Esophagus squamous epithelium (tissue), 5 donors: ENCODE data around the gene DHRS13. TPM values are rescaled to one million over a fixed set of nuclear protein-coding genes. Genes with fewer than 3 reads are reported as not detected.

Experiments
- DNase-seq: peaks from one replicate; lab custom pipeline; 2025; lab: John Stamatoyannopoulos, UW
- H3K27ac ChIP-seq, 4 donors: fragments of 200-600 bp; sonication (generic); one replicate each; pipeline ENCODE4 v1.5.1; 2016 to 2019; ENCODE audit warnings: mild to moderate bottlenecking in 1 of 4
- H3K27me3 ChIP-seq, 4 donors: fragments of 200-600 bp; sonication (generic); 1 replicate in 3 of 4; 2 replicates in 1 of 4; pipeline versions ENCODE4 v1.5.1 to v1.6.0; 2017 to 2021; ENCODE audit warnings: antibody characterized with exemption in 1 of 4
- H3K36me3 ChIP-seq, 3 donors: fragments of 200-600 bp; sonication (generic); one replicate each; pipeline ENCODE4 v1.5.1; 2016 to 2019
- H3K4me1 ChIP-seq, 3 donors: fragments of 200-600 bp; sonication (generic); one replicate each; pipeline ENCODE4 v1.5.1; 2017 to 2019
- H3K4me3 ChIP-seq, 4 donors: fragments of 200-600 bp; sonication (generic); 1 replicate in 3 of 4; 2 replicates in 1 of 4; pipeline ENCODE4 v1.5.1; 2016 to 2019; ENCODE audit warnings: mild to moderate bottlenecking in 2 of 4, moderate library complexity in 1 of 4
- H3K9me3 ChIP-seq, 3 donors: fragments of 200-600 bp; sonication (generic); one replicate each; pipeline ENCODE4 v1.5.1; 2016 to 2019
- CTCF ChIP-seq, 6 experiments: fragments of 450-650 bp in 4 of 6; fragments of 200-600 bp in 2 of 6; sonication (generic) in 2 of 6; IDR thresholded peaks; one replicate each; pipeline ENCODE4 v1.5.1; 2016 to 2019; ENCODE audit warnings: antibody characterized with exemption in 6 of 6, mild to moderate bottlenecking in 4 of 6, moderate library complexity in 4 of 6
- POLR2A ChIP-seq, 4 donors: fragments of 450-650 bp; IDR thresholded peaks; one replicate each; pipeline ENCODE4 v1.6.1; 2017; ENCODE audit warnings: antibody characterized with exemption in 4 of 4, mild to moderate bottlenecking in 4 of 4, moderate library complexity in 3 of 4
- WGBS, 2 donors: methylation state at CpG; one replicate each; pipeline ENCODE4 v1.1.5; 2018; 5-methylcytosine and 5-hydroxymethylcytosine counted together
- intact Hi-C: fragments of 100-400 bp; cut with DNase I; formaldehyde crosslinking; loops from one replicate; pipeline ENCODE4 v1.15.0; 2022
- total RNA-seq, 4 donors: library from RNA; depleted of rRNA; stranded (reverse); fragments of >200 nt; gene quantifications; one replicate each; pipeline ENCODE4 v1.1.0, GENCODE V29; 2016
- donor health status: DM: yes; HTN: yes; CAD: no.

The DHRS13 gene
- 10 to 100 TPM; 10.3 to 17.0 (median 14.9) TPM for total RNA-seq

GRCh38 chr17:28902819-28903545 is at the start of gene DHRS13:
Gene DHRS13 (minus strand): TSS chr17:28903079. CDS start chr17:28902944, 135 bp downstream.
- H3K4me1 ChIP-seq, result peaks cover 14 to 74% (median 34%) of the 10 kb centered on the region in 3 donors
- intact Hi-C loops, result no loop called here
- 3 to 11% methylated on average over 1 to 8 of the region's 55 CpGs for WGBS, 2 donors
- H3K4me3 ChIP-seq, result peak within 1 kb of the TSS; percentile 55 to 92 (median 82)
- no peaks in the 10 kb centered on the region for H3K9me3 ChIP-seq
- TF ChIP-seq CTCF (IDR thresholded peaks at IDR 0.05) (peak; percentile 74 to 98 (median 96)), POLR2A (IDR thresholded peaks at IDR 0.05) (peak in 1 of 4 donors; percentile 70)
- peak within 1 kb of the TSS; percentile 78 to 95 (median 88) for H3K27ac ChIP-seq
- H3K27me3 ChIP-seq, result no peaks in the 10 kb centered on the region
- peak; percentile 54 for DNase-seq
- H3K36me3 ChIP-seq, result peaks cover 7 to 32% (median 9%) of the 10 kb centered on the region in 3 donors

GRCh38 chr17:28951991-28952975 is 49.4 kb upstream of the DHRS13 start:
- peak overlapping the region; percentile 36 to 91 (median 80) for H3K4me3 ChIP-seq
- H3K27me3 ChIP-seq, result no peaks in the 10 kb centered on the region
- intact Hi-C loops, result no loop called here
- 8 to 9% methylated on average over 21 to 28 of the region's 36 CpGs for WGBS, 2 donors
- TF ChIP-seq CTCF (IDR thresholded peaks at IDR 0.05) (peak in 1 of 6 experiments; percentile 21), POLR2A (IDR thresholded peaks at IDR 0.05) (peak in 1 of 4 donors; percentile 67)
- no peaks in the 10 kb centered on the region for H3K9me3 ChIP-seq
- H3K36me3 ChIP-seq, result no peaks in the 10 kb centered on the region
- peak overlapping the region; percentile 92 to 100 (median 98) for H3K27ac ChIP-seq
- H3K4me1 ChIP-seq, result peaks cover 4 to 40% (median 21%) of the 10 kb centered on the region in 3 donors
- DNase-seq, result peak; percentile 96

GRCh38 chr17:28951428-28951990 is 48.6 kb upstream of the DHRS13 start, which contains the start of gene PHF12:
Gene PHF12 (minus strand): TSS chr17:28951518. CDS start chr17:28950960, 558 bp downstream.
- Histone ChIP-seq H3K27ac (peak within 1 kb of the TSS; percentile 94 to 100 (median 98)), H3K4me3 (peak within 1 kb of the TSS; percentile 74 to 99 (median 88)), H3K36me3 (no peaks in the 10 kb centered on the region), H3K9me3 (no peaks in the 10 kb centered on the region), H3K27me3 (no peaks in the 10 kb centered on the region), H3K4me1 (peaks cover 4 to 48% (median 26%) of the 10 kb centered on the region in 3 donors)
- peak; percentile 99 for DNase-seq
- intact Hi-C loops, result no loop called here
- TF ChIP-seq POLR2A (IDR thresholded peaks at IDR 0.05) (peak in 3 of 4 donors; percentile 60 to 89 (median 76)), CTCF (IDR thresholded peaks at IDR 0.05) (peak in 1 of 6 experiments; percentile 37)
- WGBS, 2 donors, result 0% methylated on average over 1 to 19 of the region's 51 CpGs

GRCh38 chr17:28950752-28951427 is 48.0 kb upstream of the DHRS13 start:
- DNase-seq, result no peak
- no peak for TF ChIP-seq POLR2A (IDR thresholded peaks at IDR 0.05)
- TF ChIP-seq CTCF (IDR thresholded peaks at IDR 0.05), result no peak
- H3K4me1 ChIP-seq, result peaks cover 4 to 54% (median 28%) of the 10 kb centered on the region in 3 donors
- H3K27ac ChIP-seq, result peak overlapping the region; percentile 92 to 100 (median 94)
- H3K36me3 ChIP-seq, result no peaks in the 10 kb centered on the region
- peak overlapping the region; percentile 74 to 99 (median 88) for H3K4me3 ChIP-seq
- WGBS, 2 donors, result 0 to 2% methylated on average over 10 to 12 of the region's 51 CpGs
- intact Hi-C loops, result no loop called here
- no peaks in the 10 kb centered on the region for H3K9me3 ChIP-seq
- no peaks in the 10 kb centered on the region for H3K27me3 ChIP-seq
